ENCODE results near the gene NEK2.

DNA sequence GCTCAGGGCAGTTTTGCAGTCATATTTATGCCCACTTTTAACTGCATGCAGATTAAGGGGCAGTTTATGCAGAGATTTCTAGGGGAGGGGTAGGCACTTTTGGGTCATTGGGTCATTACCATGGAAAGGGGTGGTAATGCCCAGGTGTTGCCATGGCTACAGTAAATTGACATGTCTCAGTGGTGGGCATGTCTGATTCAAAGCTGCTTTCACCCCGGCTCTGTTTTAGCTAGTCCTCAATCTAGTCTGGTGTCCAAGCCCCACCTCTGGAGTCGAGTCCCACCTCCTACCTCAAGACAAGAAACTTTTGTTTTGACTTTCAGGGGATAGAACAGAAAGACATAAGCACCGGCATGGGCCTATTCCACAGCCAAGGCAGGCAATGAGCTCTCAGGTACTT, 8.9 kb upstream of the NEK2 start:
- TF ChIP-seq, protein P1, sequence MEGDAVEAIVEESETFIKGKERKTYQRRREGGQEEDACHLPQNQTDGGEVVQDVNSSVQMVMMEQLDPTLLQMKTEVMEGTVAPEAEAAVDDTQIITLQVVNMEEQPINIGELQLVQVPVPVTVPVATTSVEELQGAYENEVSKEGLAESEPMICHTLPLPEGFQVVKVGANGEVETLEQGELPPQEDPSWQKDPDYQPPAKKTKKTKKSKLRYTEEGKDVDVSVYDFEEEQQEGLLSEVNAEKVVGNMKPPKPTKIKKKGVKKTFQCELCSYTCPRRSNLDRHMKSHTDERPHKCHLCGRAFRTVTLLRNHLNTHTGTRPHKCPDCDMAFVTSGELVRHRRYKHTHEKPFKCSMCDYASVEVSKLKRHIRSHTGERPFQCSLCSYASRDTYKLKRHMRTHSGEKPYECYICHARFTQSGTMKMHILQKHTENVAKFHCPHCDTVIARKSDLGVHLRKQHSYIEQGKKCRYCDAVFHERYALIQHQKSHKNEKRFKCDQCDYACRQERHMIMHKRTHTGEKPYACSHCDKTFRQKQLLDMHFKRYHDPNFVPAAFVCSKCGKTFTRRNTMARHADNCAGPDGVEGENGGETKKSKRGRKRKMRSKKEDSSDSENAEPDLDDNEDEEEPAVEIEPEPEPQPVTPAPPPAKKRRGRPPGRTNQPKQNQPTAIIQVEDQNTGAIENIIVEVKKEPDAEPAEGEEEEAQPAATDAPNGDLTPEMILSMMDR (IDR thresholded peaks at IDR 0.05): no peak
- TF ChIP-seq EZH2 (IDR thresholded peaks at IDR 0.05): no peak
